Stimulated activated CD8-positive, alpha-beta memory T cell treated with anti-CD3 and anti-CD28 coated beads, Interleukin-4, amount 100 ng/mL, for 1 hour (primary cell): ENCODE measurements around the gene SRL.
"Not testable (repeated sequence)": the region's sequence is repeated elsewhere in the genome, so short reads cannot be mapped to it uniquely, and the experiment has no call there.

Experiments
- DNase-seq, 2 donors: peaks; one replicate each; pipeline ENCODE4 v3.0.0-alpha.2; 2020; ENCODE audit warnings: low read depth in 2 of 2, low spot score in 1 of 2

Gene SRL

DNA sequence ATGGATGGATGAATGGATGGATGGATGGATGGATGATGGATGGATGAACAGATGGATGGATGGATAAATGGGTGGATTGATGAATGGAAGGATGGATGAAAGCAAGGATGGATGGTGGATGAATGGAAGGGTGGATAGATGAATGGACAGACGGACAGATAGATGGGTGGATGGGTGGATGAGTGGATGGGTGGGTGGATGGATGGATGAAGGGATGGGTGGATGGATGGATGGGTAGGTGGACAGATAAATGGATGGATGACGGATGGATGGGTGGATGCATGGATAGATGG, 14.9 kb downstream of the SRL start:
- no peak for DNase-seq

DNA sequence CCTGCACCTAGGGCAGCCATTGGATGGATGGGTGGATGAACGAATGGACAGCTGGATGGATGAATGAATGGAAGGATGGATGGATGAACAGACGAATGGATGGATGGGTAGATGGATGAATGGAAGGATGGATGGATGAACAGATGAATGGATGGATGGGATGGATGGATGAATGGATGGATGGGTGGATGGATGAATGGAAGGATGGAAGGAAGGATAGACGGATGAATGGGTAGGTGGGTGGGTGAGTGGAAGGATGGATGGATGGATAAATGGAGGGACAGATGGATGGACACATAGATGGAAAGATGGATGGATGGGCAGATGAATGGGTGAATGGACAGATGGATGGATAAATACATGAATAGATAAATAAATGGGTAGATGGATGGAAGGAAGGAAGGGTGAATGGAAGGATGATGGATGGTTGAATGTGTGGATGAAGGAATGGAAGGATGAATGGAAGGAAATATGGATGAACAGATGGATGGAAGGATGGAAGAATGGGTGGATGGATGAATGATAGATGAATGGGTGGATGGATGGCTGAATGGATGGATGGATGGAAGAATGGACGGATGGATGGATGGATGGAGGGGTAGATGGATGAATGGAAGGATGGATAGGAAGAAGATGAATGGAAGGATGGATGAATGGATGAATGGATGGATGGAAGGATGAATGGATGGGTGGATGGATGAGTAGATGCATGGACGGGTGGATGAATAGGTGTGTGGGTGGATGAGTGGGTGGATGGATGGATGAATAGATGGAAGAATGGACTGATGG, 15.4 kb downstream of the SRL start:
- no peak for DNase-seq

DNA sequence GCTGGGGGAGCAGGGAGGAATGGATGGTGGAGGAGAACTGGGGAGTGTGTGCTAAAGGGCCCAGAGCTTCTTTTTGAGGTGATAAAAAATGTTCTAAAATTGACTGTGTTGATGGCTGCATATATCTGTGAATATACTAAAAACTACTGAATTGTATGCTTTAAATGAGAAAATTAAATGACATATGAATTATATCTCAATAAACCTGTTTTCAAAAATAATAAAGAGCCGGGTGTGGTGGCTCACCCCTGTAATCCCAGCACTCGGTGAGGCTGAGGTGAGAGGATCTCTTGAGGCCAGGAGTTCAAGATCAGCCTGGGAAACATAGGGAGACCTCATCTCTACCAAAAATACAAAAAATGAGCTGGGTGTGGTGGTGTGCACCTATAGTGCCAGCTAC, 16.8 kb downstream of the SRL start:
- no peak for DNase-seq

DNA sequence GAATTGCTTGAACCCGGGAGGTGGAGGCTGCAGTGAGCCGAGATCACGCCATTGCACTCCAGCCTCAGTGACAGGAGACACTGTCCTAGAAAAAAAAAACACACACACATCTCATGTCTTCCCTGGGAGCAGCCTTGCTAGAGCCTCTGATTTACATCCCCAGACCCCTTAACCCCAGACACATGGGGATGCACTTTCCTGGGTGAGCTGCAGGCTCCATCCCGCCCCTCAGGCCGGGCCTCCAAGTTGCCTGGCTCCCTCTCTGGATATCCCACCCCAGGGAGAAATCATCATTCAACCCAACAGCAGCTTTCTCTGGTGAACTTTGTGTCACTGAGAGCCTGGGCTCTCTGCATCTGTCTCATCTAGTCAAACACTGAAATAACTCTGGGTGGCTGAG, 21.5 kb downstream of the SRL start:
- DNase-seq: no peak

DNA sequence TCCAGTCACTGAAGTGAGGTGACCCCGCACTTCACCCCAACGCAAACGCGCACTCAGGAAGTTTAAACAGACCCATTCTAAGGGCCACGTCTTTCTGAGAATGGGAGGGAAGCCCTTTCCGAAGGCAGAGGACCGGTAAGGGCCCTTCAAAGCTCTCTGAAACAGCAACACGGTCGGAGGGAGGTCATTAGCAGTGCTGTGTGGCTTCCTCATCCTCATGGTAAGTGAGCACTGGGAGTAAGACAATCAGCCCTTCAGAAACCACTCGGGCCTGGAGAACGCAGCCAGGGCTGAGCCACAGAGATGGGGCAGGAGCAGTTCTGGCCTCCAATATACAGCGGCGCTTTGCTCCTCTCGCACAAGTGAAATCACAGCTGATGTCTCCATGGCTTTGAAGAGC, 23.7 kb downstream of the SRL start:
- DNase-seq: no peak

DNA sequence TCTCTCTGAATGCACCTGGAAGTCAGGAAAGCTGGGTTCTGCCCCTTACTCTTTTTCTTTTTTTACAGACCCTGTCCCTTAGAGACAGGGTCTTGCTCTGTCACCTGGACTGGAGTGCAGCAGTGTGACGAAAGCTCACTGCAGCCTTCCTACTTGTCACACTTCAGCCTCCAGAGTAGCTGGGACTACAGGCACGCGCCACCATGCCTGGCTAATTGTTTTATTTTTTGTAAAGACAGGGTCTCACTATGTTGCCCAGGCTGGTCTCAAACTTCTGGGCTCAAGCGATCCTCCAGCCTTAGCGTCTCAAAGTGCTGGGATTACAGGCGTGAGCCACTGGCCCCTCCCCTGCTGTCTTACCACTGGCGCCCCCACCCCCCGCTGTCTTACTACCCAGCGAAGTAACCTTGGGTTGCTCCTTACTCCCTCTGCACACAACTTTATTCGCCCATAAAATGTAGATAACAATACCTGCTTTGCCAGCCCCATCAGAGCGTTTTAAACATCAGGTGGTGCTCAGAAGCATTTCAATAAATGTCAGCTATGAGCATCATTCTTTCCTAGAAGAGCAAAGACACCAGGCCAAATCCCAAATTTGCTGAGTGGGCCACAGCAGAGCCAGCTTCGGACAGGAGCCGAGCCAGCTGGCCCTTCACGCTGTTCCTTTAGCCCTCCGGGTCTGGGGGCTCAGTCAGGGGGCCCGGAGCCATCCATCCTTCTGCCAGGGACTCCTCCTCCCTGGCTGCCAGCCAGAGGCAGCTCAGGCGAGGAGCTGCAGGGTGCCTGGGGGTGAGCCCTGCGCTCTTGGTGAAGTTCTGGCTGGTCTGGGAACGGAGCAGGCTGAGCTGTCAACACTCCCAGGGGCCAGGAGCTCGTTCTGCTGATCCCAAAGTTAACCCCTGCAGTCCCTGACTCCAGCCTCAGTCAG, 24.4 kb downstream of the SRL start:
- no peak for DNase-seq

DNA sequence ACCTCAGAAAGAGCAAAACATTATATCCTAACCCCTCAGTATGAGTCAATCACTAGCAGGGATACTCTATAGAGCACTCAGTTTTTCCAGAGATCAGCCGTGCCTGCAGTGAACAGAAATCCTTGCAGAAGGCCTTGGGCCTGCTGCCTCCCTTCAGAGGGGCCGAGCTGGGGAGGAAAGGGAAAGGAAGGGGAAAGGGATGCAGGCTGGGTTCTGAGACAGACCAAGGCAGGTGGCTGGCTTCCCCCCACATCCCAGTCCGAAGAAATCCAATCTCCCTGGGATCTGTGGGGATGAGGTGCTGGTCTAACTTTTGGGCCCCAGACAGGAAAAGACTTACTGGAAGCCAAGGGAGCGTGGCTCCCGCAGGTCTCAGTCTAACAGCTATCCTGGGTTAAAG, 25.3 kb downstream of the SRL start:
- no peak for DNase-seq

DNA sequence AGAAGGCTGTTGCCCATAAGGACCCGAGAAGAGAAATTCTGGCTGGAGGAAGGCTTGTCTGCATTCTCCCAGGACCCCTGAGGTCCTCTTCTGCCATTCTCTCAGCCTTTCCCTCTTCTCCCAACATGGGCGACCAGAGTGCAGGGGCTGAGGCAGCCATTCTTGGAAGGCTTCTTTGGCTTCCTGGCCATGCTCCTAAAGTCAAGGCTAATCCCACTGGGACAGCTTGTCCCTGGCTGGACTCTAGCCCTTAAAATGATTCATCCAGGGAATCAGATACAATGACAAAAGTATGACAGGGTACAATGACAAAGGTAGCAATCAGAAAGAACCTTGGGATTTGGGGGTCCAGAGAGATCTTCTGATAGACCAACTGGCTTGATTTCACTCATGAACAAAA, 26.8 kb downstream of the SRL start:
- no peak for DNase-seq

DNA sequence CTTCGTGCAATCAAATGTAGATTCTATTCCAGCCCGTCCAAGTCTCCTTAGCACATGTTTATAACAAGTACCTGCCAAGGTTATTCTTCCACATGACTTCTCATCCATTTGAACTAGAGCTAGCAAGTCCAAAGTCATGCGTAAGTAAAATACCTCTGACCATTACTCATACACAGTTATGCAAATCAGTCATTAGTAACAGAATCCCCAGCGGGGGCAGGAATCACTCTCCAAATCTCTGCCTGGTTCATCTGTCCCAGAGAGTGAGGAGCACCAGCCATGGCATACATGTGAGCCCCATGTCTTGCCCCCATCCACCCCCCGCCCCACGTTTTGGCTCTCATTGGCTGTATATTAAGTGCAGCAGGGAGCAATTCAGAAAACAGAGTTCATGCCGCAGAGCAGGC, 27.7 kb downstream of the SRL start:
- DNase-seq: no peak

DNA sequence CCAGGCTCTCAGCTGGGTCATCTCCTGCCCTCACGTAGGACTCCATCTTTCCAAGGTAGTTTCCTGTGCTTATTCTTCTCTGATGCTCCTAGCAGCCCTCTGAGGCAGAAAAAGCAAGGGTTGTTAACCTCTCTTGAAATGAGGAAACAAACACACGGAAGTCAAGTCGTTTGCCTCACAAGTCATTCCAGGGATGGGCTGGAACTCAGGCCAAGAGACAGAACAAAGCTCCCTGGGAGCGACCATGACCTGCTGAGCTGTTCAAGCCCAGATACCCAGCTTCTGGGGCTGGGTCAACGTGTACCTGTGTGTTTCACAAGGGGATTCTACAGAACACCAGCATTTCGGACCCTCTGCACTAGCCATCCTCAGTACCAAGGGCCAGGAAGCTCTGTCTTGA, 28.1 kb downstream of the SRL start:
- no peak for DNase-seq

DNA sequence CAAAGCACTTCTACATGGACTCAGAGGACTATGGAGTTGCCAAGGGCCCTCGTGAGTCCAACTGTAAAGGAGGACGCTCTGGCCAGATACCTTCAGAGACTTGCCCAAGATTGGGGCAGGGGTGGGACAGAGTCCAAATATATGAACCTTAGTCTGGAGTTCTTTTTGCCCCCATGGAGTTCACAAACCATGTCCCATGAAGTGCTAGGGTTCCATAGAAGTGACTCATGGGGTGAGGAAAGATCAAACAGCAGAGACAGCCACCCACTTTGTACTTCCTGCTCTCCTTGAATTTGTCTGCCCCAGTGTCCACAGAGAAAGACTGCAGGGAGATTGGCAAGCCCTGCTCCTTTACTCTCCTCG, 29.0 kb downstream of the SRL start:
- DNase-seq: no peak

DNA sequence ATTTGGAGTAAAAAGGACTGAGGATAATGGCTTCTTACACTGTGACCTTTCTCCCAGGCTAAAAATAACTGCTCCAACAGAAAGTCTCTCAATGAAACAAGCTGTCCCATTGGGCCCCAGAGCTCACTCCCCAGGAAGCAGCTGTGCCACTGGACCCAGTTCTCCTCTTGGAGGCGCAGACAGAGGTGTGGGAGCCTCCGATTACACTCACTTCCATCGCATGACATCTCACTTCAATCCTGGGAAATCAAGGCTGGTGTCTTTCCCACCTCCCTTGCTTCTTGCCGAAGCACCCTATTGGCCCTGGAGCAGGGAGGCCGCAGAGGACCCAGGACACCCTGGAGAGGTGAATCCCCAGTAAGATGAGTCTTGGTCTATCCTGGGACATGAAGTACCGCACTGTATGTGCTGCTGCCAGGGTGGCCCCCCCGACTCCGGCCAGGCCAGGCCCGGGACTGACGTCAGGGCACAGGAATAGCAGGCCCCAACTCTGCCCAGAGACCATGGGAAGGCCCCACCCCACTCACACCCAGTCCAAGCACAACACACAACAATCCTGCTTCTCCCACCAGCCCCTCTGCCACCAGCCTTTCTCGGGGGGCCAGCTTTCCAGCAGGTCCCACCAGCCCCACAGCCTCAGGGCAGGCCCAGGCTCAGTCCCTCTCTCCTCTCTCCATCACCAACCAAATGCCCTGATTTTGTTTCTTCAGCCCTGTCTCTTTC, 29.5 kb downstream of the SRL start:
- DNase-seq: no peak

DNA sequence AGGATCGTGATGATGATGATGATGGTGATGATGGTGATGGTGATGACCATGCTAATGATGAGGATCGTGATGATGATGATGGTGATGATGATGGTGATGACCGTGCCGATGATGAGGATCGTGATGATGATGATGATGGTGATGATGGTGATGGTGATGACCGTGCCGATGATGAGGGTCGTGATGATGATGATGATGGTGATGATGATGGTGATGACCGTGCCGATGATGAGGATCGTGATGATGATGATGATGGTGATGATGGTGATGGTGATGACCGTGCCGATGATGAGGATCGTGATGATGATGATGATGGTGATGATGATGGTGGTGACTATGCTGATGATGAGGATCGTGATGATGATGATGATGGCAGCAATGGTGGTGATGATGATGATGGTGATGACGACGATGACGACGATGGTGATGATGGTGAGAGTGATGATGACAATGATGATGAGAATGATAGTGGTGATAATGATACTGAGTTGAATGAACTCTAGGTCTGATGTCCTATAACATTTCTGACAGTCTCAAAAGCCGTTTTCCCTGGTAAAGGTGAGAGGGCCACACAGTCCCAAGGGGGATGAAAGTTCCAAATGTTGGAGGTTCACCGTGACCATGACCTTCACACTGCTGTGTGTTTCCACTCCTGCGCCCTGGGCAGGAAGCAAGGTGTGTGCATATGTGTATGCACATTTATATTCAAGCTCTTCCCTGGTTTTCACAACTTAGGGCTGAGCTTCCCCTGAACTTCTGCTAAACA, 30.3 kb downstream of the SRL start:
- not testable (repeated sequence) for DNase-seq

DNA sequence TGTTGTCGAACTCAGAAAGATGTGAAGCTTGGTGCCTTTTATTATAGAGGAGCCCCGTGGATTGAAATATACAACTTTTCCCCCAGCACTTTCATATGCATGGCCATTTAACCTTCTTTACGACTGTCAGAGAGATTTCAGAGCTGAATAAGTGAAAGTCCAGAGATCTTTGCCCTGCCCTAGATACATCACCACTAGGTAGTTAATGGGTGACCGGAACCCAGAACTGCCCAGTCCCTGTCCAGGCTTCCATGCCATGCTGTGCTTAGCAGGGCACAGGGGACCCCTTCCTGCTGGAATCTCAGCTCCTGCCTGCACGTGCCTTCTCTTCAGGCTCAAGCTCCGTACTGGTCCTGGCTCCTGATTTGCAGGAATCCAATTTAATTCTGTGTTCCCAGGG, 32.2 kb downstream of the SRL start:
- no peak for DNase-seq

DNA sequence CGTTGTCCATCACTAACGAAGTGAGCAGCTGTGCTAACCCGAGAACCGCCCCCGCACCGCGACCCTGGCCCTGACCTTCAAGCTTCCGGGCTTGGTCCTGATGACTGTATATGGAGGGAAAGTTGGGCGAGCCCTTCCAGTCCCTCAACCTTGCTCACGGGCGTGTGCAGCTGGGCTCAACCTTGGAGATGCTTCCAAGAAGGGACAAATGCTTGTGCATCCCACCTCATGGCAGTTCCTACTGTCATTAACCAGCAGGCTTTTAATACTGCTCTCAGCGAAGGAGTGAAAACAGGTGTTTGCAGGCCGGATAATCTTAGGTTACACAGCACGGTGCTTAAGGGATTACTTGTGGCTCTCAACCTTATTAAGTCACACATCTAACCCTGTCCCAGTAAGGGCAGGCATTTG, 33.5 kb downstream of the SRL start:
- DNase-seq: no peak

DNA sequence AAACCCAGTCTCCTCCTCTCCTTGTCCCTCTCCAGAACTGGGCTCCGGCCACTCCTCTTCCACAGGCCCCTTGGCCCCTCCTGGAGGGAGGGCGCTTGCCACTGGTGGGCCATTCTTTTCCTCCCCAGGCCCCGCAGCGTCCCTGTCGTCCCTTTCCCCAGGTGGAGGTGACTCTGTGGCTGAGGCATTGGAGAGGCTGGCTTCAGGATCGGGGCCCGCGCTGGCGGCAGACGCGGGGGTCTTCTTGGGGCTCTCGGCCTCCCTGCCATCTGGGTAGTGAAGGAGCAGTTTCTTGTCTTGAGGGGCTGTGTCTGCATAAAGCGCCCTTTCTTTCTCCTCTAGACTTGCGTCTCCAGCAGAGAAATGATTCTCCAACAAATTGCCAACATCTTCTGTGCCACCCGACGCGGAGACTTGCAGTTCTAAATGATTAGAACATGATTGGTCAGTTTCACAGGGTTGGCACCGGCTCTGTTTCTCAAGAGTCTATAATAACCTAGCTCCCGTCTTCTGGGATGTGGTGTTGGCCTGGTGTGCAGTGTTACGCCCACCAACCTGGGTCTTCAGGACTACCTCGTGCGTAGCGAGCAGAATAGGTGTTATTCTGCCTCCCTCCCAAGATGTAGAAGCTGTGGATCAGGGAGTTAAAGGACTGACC, 34.1 kb downstream of the SRL start:
- no peak for DNase-seq

DNA sequence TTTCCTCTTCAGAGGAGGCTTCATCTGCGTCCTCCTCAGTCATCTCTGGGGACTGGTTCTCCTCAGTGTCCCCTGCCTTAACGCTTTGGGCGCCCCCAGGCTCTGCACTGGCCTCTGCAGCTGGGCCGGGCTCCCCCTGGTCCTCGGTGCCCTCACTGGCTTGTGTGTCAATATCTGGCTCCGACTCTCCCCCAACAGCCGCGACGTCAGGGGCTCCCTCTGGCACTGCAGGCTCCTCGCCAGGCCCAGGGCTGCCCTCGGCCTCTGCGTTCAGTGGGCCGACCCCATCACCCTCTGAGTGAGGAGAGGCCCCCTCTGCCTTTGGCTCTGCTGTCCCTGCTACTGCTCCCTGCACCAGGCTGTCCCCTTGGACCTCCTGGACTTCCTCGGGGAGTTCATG, 34.7 kb downstream of the SRL start:
- DNase-seq: no peak

DNA sequence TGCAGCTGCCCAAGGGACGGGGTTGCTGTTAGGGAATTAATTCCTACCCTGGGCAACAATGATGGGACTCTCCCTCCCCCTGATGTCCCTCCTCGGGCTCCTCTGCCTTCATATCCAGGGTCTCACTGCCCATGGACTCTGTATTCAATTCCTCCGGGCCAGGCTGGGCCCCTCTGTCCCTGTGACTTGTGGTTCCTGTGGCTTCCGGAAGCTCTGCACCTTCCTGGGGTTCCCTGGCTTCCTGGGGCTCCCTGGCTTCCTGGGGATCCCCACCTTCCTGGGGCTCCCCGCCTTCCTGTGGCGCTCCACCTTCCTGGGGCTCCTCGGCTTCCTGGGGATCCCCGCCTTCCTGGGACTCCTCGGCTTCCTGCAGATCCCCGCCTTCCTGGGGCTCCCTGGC, 35.2 kb downstream of the SRL start:
- no peak for DNase-seq

DNA sequence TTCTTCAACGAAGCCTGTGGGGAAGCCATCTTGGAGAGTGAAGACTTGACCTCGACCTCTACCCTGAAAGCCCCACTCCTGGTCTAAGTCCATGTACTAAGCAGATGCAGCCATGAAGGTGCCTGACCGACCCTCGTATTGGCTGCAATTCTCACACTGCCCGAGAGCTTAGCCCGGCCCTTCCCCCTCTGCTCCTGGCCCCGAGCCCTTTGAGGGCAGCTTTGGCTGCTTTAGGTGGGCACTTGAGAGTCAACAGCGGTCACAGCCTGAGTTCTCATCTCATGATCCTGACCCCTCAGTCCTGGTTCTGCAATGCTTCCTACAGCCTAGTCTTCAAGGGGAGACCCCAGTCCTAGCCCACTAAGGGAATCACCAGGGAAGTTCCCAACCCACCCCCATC, 35.9 kb downstream of the SRL start:
- no peak for DNase-seq

DNA sequence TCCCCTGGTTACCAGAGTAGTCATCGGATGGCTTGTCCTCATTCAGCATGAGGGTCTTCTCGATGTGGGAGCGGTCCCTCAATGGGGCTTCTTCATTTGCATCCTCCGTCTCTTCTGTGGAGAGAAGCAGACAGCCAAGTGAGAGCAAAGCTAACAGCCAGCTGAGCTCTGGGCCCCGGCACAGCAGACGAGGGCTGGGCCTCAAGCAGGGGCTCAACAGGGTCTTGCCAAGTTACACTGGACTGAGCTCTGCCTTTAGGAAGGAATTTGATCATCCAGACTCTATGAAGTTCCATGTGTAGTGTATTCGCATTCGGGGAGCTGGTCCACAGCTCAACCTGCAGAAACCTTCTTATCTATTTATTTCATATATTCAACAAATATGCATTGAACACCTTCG, 37.4 kb downstream of the SRL start:
- DNase-seq: no peak

DNA sequence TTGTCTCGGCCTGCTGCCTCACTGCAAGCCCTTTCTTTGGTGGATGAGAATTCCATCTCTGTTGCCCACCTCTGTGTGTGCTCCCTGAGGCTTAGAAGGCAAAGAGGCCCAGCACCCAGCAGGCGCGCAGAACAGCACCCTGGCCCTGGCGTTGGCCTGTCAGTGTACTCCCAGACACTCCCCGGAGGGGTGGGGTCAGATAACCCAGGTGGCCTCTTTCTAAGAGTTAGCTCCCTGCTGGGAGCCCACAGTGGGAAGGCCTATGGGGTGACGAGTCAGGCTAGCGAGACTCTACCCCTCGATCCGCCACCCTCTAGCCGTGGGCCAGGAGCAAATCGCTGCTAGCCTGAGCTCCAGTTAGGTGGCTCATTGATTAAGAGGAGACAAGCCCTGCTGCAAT, 38.1 kb downstream of the SRL start:
- no peak for DNase-seq
